Measurements from ENCODE around the gene NR2F1-AS1.
A peak's percentile ranks its signal among the peaks of the same experiment; 100 is the strongest.

Gene NR2F1-AS1

DNA sequence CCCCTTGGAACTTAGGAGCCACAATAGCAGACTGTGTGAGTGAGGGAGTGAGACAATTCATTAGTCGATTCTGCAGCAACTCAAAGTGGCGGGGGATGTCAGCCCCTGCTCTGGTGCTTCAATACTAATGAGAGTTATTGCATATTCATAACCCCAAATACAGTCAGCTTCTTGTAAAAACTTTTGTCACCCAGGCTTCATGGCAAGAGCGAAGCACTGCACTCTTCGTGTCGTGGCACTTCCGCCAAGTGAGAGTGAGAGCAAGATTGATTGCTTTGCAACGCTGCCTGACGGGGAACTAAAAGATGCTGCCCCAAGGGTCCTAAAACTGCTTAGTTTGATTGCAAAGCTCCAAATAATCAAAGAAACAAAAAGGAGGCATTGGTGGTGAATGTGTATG, 150.9 kb downstream of the NR2F1-AS1 start:
- H3K36me3 ChIP-seq (ENCODE audit: insufficient read depth, low read length), result no peaks in the 10 kb centered on the region
- H3K27me3 ChIP-seq (ENCODE audit: insufficient read depth, low read length), result no peaks in the 10 kb centered on the region
- H3K9me3 ChIP-seq (ENCODE audit: insufficient read depth, low read depth, low read length), result no peaks in the 10 kb centered on the region
- no peak overlapping the region for H3K4me3 ChIP-seq (ENCODE audit: low read length)
- H3K4me1 ChIP-seq (ENCODE audit: insufficient read depth, low read length), result peaks cover 13% of the 10 kb centered on the region
- no peak overlapping the region for H3K27ac ChIP-seq (ENCODE audit: low read depth, low read length)
- H3K9ac ChIP-seq (ENCODE audit: low read depth, low read length), result no peak overlapping the region
- WGBS, result 88% methylated on average over 8 of the region's 8 CpGs

DNA sequence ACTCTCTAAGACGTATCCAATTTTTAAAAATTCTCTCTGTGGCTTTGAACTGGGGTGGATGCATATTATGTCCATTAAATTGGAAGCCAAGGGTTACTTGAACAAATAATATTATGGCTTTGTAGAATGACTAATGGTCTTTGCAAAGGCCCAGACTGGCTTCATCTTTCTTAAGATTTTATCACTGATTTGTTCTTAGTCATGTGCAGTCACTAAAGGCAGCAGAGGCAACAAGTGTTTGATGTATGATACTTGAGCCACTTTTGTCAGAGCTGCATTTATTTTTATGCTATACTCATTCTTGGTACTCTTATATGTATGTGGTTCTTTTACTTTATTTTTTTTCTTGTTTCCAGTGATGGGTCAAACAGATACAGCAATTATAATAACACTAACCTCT, 152.2 kb downstream of the NR2F1-AS1 start:
- no peak overlapping the region for H3K9ac ChIP-seq (ENCODE audit: low read depth, low read length)
- 93% methylated on average over 1 of the region's 1 CpG for WGBS
- no peaks in the 10 kb centered on the region for H3K36me3 ChIP-seq (ENCODE audit: insufficient read depth, low read length)
- no peaks in the 10 kb centered on the region for H3K27me3 ChIP-seq (ENCODE audit: insufficient read depth, low read length)
- no peaks in the 10 kb centered on the region for H3K9me3 ChIP-seq (ENCODE audit: insufficient read depth, low read depth, low read length)
- no peak overlapping the region for H3K27ac ChIP-seq (ENCODE audit: low read depth, low read length)
- no peak overlapping the region for H3K4me3 ChIP-seq (ENCODE audit: low read length)
- peaks cover 13% of the 10 kb centered on the region for H3K4me1 ChIP-seq (ENCODE audit: insufficient read depth, low read length)

- Histone ChIP-seq H3K27me3 (ENCODE audit: insufficient read depth, low read length) (no peaks in the 10 kb centered on the region), H3K27ac (ENCODE audit: low read depth, low read length) (no peak overlapping the region), H3K4me1 (ENCODE audit: insufficient read depth, low read length) (peaks cover 29% of the 10 kb centered on the region), H3K9ac (ENCODE audit: low read depth, low read length) (no peak overlapping the region), H3K9me3 (ENCODE audit: insufficient read depth, low read depth, low read length) (no peaks in the 10 kb centered on the region), H3K36me3 (ENCODE audit: insufficient read depth, low read length) (no peaks in the 10 kb centered on the region), H3K4me3 (ENCODE audit: low read length) (no peak overlapping the region)
- 86% methylated on average over 1 of the region's 1 CpG for WGBS
Measured at GRCh38 chr5:93427316-93427715, 153.7 kb downstream of the NR2F1-AS1 start.

DNA sequence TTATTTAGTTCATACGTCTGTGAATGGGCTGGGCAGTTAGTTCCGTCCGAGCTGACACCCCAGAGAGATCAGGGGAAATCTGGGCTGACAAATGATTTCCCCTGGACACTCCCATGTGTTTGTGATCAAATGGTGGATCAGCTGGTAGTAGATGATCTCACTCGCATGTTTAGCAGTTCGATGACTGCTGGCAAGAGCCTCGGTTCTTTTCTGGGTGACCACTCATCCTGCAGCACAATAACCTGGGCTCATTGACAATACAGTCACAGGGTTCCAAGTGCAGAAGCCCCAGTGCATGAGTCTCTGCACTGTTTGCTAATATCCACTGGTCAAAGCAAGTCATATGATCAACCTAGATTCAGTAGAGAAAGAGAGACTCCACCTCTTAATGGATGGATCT, 155.9 kb downstream of the NR2F1-AS1 start:
- H3K9ac ChIP-seq (ENCODE audit: low read depth, low read length), result no peak overlapping the region
- no peaks in the 10 kb centered on the region for H3K9me3 ChIP-seq (ENCODE audit: insufficient read depth, low read depth, low read length)
- H3K4me3 ChIP-seq (ENCODE audit: low read length), result no peak overlapping the region
- no peaks in the 10 kb centered on the region for H3K27me3 ChIP-seq (ENCODE audit: insufficient read depth, low read length)
- H3K27ac ChIP-seq (ENCODE audit: low read depth, low read length), result no peak overlapping the region
- no peaks in the 10 kb centered on the region for H3K36me3 ChIP-seq (ENCODE audit: insufficient read depth, low read length)
- 91% methylated on average over 6 of the region's 6 CpGs for WGBS
- peaks cover 50% of the 10 kb centered on the region for H3K4me1 ChIP-seq (ENCODE audit: insufficient read depth, low read length)

DNA sequence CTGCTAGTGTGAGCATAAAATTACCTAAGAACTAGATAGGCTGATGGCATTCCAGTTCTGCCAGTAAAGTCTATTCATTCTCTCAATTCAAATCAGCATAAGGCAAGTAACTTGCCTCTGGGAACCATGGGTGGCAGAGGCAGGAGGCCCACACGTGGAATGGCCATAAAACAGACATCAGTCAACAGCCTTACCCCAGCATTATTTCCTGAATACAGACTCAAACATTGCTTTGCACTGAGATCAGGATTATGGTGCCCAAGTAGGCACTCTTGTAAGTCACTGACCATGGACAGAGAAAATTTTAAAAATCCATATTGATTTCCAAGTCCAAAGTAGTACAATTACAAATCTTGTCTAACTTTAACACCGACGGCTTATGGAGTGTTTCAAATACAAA, 157.7 kb downstream of the NR2F1-AS1 start:
- H3K36me3 ChIP-seq (ENCODE audit: insufficient read depth, low read length), result no peaks in the 10 kb centered on the region
- peak overlapping the region; percentile 5; the same call in 1 of the 2 replicates for H3K27ac ChIP-seq (ENCODE audit: low read depth, low read length)
- H3K9ac ChIP-seq (ENCODE audit: low read depth, low read length), result no peak overlapping the region
- peaks cover 50% of the 10 kb centered on the region for H3K4me1 ChIP-seq (ENCODE audit: insufficient read depth, low read length)
- no peaks in the 10 kb centered on the region for H3K27me3 ChIP-seq (ENCODE audit: insufficient read depth, low read length)
- no peaks in the 10 kb centered on the region for H3K9me3 ChIP-seq (ENCODE audit: insufficient read depth, low read depth, low read length)
- WGBS, result 68% methylated on average over 3 of the region's 3 CpGs
- no peak overlapping the region for H3K4me3 ChIP-seq (ENCODE audit: low read length)

- 33% methylated on average over 5 of the region's 5 CpGs for WGBS
- Histone ChIP-seq H3K27ac (ENCODE audit: low read depth, low read length) (peak overlapping the region; percentile 61; the same call in 1 of the 2 replicates), H3K9ac (ENCODE audit: low read depth, low read length) (no peak overlapping the region)
Measured at GRCh38 chr5:93422652-93423280, 158.3 kb downstream of the NR2F1-AS1 start.

GRCh38 chr5:93421987-93422401, 159.0 kb downstream of the NR2F1-AS1 start:
- 52% methylated on average over 9 of the region's 9 CpGs for WGBS
- H3K36me3 ChIP-seq (ENCODE audit: insufficient read depth, low read length), result no peaks in the 10 kb centered on the region
- H3K9ac ChIP-seq (ENCODE audit: low read depth, low read length), result no peak overlapping the region; the same call in 1 of the 2 replicates
- H3K9me3 ChIP-seq (ENCODE audit: insufficient read depth, low read depth, low read length), result no peaks in the 10 kb centered on the region
- H3K4me3 ChIP-seq (ENCODE audit: low read length), result peak overlapping the region; percentile 2
- H3K4me1 ChIP-seq (ENCODE audit: insufficient read depth, low read length), result peaks cover 46% of the 10 kb centered on the region
- H3K27ac ChIP-seq (ENCODE audit: low read depth, low read length), result peak overlapping the region; percentile 51; the same call in 1 of the 2 replicates
- no peaks in the 10 kb centered on the region for H3K27me3 ChIP-seq (ENCODE audit: insufficient read depth, low read length)

More at GRCh38 chr5:93422652-93423280, 158.3 kb downstream of the NR2F1-AS1 start:
- Histone ChIP-seq H3K27me3 (ENCODE audit: insufficient read depth, low read length) (no peaks in the 10 kb centered on the region), H3K9me3 (ENCODE audit: insufficient read depth, low read depth, low read length) (no peaks in the 10 kb centered on the region), H3K36me3 (ENCODE audit: insufficient read depth, low read length) (no peaks in the 10 kb centered on the region), H3K4me3 (ENCODE audit: low read length) (no peak overlapping the region), H3K4me1 (ENCODE audit: insufficient read depth, low read length) (peaks cover 50% of the 10 kb centered on the region)

- peak overlapping the region; percentile 2; the same call in 1 of the 2 replicates for H3K4me3 ChIP-seq (ENCODE audit: low read length)
- WGBS, result 14% methylated on average over 6 of the region's 6 CpGs
Measured at GRCh38 chr5:93421468-93421867, 159.6 kb downstream of the NR2F1-AS1 start.

GRCh38 chr5:93417490-93417889, 163.5 kb downstream of the NR2F1-AS1 start:
- no peak overlapping the region for H3K4me3 ChIP-seq (ENCODE audit: low read length)
- no peak overlapping the region for H3K9ac ChIP-seq (ENCODE audit: low read depth, low read length)
- no peak overlapping the region for H3K27ac ChIP-seq (ENCODE audit: low read depth, low read length)
- peaks cover 23% of the 10 kb centered on the region for H3K4me1 ChIP-seq (ENCODE audit: insufficient read depth, low read length)
- 92% methylated on average over 3 of the region's 3 CpGs for WGBS
- H3K27me3 ChIP-seq (ENCODE audit: insufficient read depth, low read length), result no peaks in the 10 kb centered on the region
- no peaks in the 10 kb centered on the region for H3K9me3 ChIP-seq (ENCODE audit: insufficient read depth, low read depth, low read length)
- H3K36me3 ChIP-seq (ENCODE audit: insufficient read depth, low read length), result no peaks in the 10 kb centered on the region

More at GRCh38 chr5:93421468-93421867, 159.6 kb downstream of the NR2F1-AS1 start:
- Histone ChIP-seq H3K36me3 (ENCODE audit: insufficient read depth, low read length) (no peaks in the 10 kb centered on the region), H3K27me3 (ENCODE audit: insufficient read depth, low read length) (no peaks in the 10 kb centered on the region), H3K27ac (ENCODE audit: low read depth, low read length) (peak overlapping the region; percentile 51; the same call in 1 of the 2 replicates), H3K4me1 (ENCODE audit: insufficient read depth, low read length) (peaks cover 41% of the 10 kb centered on the region), H3K9ac (ENCODE audit: low read depth, low read length) (no peak overlapping the region; the same call in 1 of the 2 replicates), H3K9me3 (ENCODE audit: insufficient read depth, low read depth, low read length) (no peaks in the 10 kb centered on the region)

- H3K36me3 ChIP-seq (ENCODE audit: insufficient read depth, low read length), result no peaks in the 10 kb centered on the region
- no peaks in the 10 kb centered on the region for H3K27me3 ChIP-seq (ENCODE audit: insufficient read depth, low read length)
- peaks cover 7% of the 10 kb centered on the region for H3K4me1 ChIP-seq (ENCODE audit: insufficient read depth, low read length)
- no peaks in the 10 kb centered on the region for H3K9me3 ChIP-seq (ENCODE audit: insufficient read depth, low read depth, low read length)
- H3K4me3 ChIP-seq (ENCODE audit: low read length), result no peak overlapping the region
- H3K27ac ChIP-seq (ENCODE audit: low read depth, low read length), result no peak overlapping the region
- 88% methylated on average over 1 of the region's 1 CpG for WGBS
- H3K9ac ChIP-seq (ENCODE audit: low read depth, low read length), result no peak overlapping the region
Measured at GRCh38 chr5:93415819-93416218, 165.2 kb downstream of the NR2F1-AS1 start.

GRCh38 chr5:93411716-93412115, 169.3 kb downstream of the NR2F1-AS1 start:
- Histone ChIP-seq H3K9ac (ENCODE audit: low read depth, low read length) (no peak overlapping the region), H3K4me3 (ENCODE audit: low read length) (no peak overlapping the region), H3K36me3 (ENCODE audit: insufficient read depth, low read length) (no peaks in the 10 kb centered on the region), H3K9me3 (ENCODE audit: insufficient read depth, low read depth, low read length) (no peaks in the 10 kb centered on the region), H3K27ac (ENCODE audit: low read depth, low read length) (no peak overlapping the region), H3K27me3 (ENCODE audit: insufficient read depth, low read length) (no peaks in the 10 kb centered on the region), H3K4me1 (ENCODE audit: insufficient read depth, low read length) (peaks cover 17% of the 10 kb centered on the region)
- WGBS, result 89% methylated on average over 3 of the region's 3 CpGs

Data from HUES64 (cell line).